ENCODE data around the gene PRPF6.

- TF ChIP-seq CTCF (CRISPR knock-in tag; IDR thresholded peaks at IDR 0.05) (no peak), MXD1 (CRISPR knock-in tag; IDR thresholded peaks at IDR 0.05) (no peak), ZBTB7A (CRISPR knock-in tag; IDR thresholded peaks at IDR 0.05) (no peak), EZH2 (conservative IDR thresholded peaks at IDR 0.05; ENCODE audit: low read depth, low read length) (no peak), CREB1 (IDR thresholded peaks at IDR 0.05) (no peak), CREB1 (CRISPR knock-in tag; IDR thresholded peaks at IDR 0.05) (no peak), MEIS2 (CRISPR knock-in tag; IDR thresholded peaks at IDR 0.05) (no peak), NFRKB (IDR thresholded peaks at IDR 0.05) (no peak), ZFP1 (CRISPR knock-in tag; IDR thresholded peaks at IDR 0.05) (no peak)
- TF ChIP-seq, protein P1, sequence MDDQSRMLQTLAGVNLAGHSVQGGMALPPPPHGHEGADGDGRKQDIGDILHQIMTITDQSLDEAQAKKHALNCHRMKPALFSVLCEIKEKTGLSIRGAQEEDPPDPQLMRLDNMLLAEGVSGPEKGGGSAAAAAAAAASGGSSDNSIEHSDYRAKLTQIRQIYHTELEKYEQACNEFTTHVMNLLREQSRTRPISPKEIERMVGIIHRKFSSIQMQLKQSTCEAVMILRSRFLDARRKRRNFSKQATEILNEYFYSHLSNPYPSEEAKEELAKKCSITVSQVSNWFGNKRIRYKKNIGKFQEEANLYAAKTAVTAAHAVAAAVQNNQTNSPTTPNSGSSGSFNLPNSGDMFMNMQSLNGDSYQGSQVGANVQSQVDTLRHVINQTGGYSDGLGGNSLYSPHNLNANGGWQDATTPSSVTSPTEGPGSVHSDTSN (CRISPR knock-in tag; IDR thresholded peaks at IDR 0.05; ENCODE audit: borderline replicate concordance), result no peak
- TF ChIP-seq, protein P2, sequence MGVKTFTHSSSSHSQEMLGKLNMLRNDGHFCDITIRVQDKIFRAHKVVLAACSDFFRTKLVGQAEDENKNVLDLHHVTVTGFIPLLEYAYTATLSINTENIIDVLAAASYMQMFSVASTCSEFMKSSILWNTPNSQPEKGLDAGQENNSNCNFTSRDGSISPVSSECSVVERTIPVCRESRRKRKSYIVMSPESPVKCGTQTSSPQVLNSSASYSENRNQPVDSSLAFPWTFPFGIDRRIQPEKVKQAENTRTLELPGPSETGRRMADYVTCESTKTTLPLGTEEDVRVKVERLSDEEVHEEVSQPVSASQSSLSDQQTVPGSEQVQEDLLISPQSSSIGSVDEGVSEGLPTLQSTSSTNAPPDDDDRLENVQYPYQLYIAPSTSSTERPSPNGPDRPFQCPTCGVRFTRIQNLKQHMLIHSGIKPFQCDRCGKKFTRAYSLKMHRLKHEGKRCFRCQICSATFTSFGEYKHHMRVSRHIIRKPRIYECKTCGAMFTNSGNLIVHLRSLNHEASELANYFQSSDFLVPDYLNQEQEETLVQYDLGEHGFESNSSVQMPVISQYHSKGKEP (CRISPR knock-in tag; IDR thresholded peaks at IDR 0.05), result no peak
- TF ChIP-seq, protein P3, sequence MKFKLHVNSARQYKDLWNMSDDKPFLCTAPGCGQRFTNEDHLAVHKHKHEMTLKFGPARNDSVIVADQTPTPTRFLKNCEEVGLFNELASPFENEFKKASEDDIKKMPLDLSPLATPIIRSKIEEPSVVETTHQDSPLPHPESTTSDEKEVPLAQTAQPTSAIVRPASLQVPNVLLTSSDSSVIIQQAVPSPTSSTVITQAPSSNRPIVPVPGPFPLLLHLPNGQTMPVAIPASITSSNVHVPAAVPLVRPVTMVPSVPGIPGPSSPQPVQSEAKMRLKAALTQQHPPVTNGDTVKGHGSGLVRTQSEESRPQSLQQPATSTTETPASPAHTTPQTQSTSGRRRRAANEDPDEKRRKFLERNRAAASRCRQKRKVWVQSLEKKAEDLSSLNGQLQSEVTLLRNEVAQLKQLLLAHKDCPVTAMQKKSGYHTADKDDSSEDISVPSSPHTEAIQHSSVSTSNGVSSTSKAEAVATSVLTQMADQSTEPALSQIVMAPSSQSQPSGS (CRISPR knock-in tag; IDR thresholded peaks at IDR 0.05), result no peak
Measured at GRCh38 chr20:64072498-64073063, 91.6 kb downstream of the PRPF6 start.

Measured in HepG2 (cell line).